HepG2 (cell line): ENCODE measurements around the gene TCFL5. TPM values are rescaled to one million over a fixed set of nuclear protein-coding genes. Genes with fewer than 3 reads are reported as not detected.

Experiments used
- ATF6 ChIP-seq: sonication (generic); formaldehyde crosslinking; conservative IDR thresholded peaks from 2 replicates; pipeline ENCODE4 v1.4.0; 2020; ENCODE audit warnings: missing genetic modification reagents
- CHD2 ChIP-seq: IDR thresholded peaks from 2 replicates; pipeline ENCODE4 v1.6.1; 2011; ENCODE audit warnings: low read depth, low read length, improper control_type of control experiment
- DBP ChIP-seq: sonication (generic); formaldehyde crosslinking; IDR thresholded peaks from 2 replicates; pipeline ENCODE4 v1.4.0; 2020; ENCODE audit warnings: missing genetic modification reagents; ENCODE audit errors: not compliant biosample characterization
- DNMT1 ChIP-seq: sonication (generic); formaldehyde crosslinking; IDR thresholded peaks from 2 replicates; pipeline ENCODE4 v1.5.1; 2020; ENCODE audit warnings: mild to moderate bottlenecking, missing genetic modification reagents
- DR1 ChIP-seq: sonication (generic); formaldehyde crosslinking; IDR thresholded peaks from 2 replicates; pipeline ENCODE4 v1.8.0; 2021; ENCODE audit warnings: mild to moderate bottlenecking, missing genetic modification reagents, inconsistent platforms
- EP300 ChIP-seq, 3 experiments: sonication (generic) in 1 of 3; formaldehyde crosslinking in 1 of 3; IDR thresholded peaks; 2 replicates each; pipeline versions ENCODE4 v1.5.1 to v1.6.1; 2011 to 2020; ENCODE audit warnings: low read depth in 2 of 3, low read length in 2 of 3, borderline replicate concordance in 1 of 3, improper control_type of control experiment in 1 of 3, mild to moderate bottlenecking in 1 of 3, missing genetic modification reagents in 1 of 3, moderate library complexity in 1 of 3
- GABPA ChIP-seq, 2 experiments: IDR thresholded peaks; 2 replicates each; pipeline ENCODE4 v1.6.1; 2011 to 2016; ENCODE audit warnings: low read depth in 2 of 2, low read length in 1 of 2, missing biosample characterization in 1 of 2, missing genetic modification characterization in 1 of 2
- HIC2 ChIP-seq: sonication (generic); formaldehyde crosslinking; IDR thresholded peaks from 2 replicates; pipeline ENCODE4 v1.9.0; 2022; ENCODE audit warnings: low read depth, missing genetic modification reagents
- HMG20A ChIP-seq: IDR thresholded peaks from 2 replicates; pipeline ENCODE4 v1.6.1; 2016; ENCODE audit warnings: borderline replicate concordance
- HNRNPL ChIP-seq: fragments of 200-400 bp; formaldehyde crosslinking; IDR thresholded peaks from 2 replicates; pipeline ENCODE4 v1.6.1; 2017; ENCODE audit warnings: mild to moderate bottlenecking, low read depth, low read length
- KLF12 ChIP-seq: sonication (generic); formaldehyde crosslinking; IDR thresholded peaks from 2 replicates; pipeline ENCODE4 v1.4.0; 2020; ENCODE audit warnings: missing genetic modification reagents, borderline replicate concordance
- MEF2D ChIP-seq: sonication (generic); formaldehyde crosslinking; IDR thresholded peaks from 2 replicates; pipeline ENCODE4 v1.5.1; 2020; ENCODE audit warnings: mild to moderate bottlenecking, missing genetic modification reagents
- SMAD9 ChIP-seq: sonication (generic); formaldehyde crosslinking; IDR thresholded peaks from 2 replicates; pipeline ENCODE4 v1.5.1; 2020; ENCODE audit warnings: mild to moderate bottlenecking, missing genetic modification reagents
- SOX6 ChIP-seq, 2 experiments: fragments of 450-650 bp in 1 of 2; sonication (generic) in 1 of 2; formaldehyde crosslinking in 1 of 2; IDR thresholded peaks; 2 replicates each; pipeline versions ENCODE4 v1.4.0 to v1.6.1; 2017 to 2020; ENCODE audit warnings: antibody characterized with exemption in 1 of 2, mild to moderate bottlenecking in 1 of 2, missing genetic modification reagents in 1 of 2
- SRSF1 ChIP-seq: fragments of 200-400 bp; formaldehyde crosslinking; optimal IDR thresholded peaks from 2 replicates; pipeline ENCODE3; 2017; ENCODE audit warnings: mild to moderate bottlenecking, low read depth, low read length, moderate library complexity
- TOPORS ChIP-seq: sonication (generic); formaldehyde crosslinking; IDR thresholded peaks from 2 replicates; pipeline ENCODE4 v1.8.0; 2023; ENCODE audit warnings: mild to moderate bottlenecking, missing genetic modification reagents
- ZFY ChIP-seq: sonication (generic); formaldehyde crosslinking; IDR thresholded peaks from 2 replicates; pipeline ENCODE4 v1.4.0; 2020; ENCODE audit warnings: missing genetic modification reagents
- ZNF329 ChIP-seq: sonication (generic); formaldehyde crosslinking; IDR thresholded peaks from 2 replicates; pipeline ENCODE4 v1.9.0; 2021; ENCODE audit warnings: low read depth, mild to moderate bottlenecking, missing genetic modification reagents
- ZNF451 ChIP-seq: sonication (generic); formaldehyde crosslinking; IDR thresholded peaks from 2 replicates; pipeline ENCODE4 v1.5.0; 2020; ENCODE audit warnings: mild to moderate bottlenecking, missing genetic modification reagents
- ZNF562 ChIP-seq: sonication (generic); formaldehyde crosslinking; IDR thresholded peaks from 2 replicates; pipeline ENCODE4 v1.8.0; 2022; ENCODE audit warnings: missing genetic modification reagents, borderline replicate concordance
- ZNF776 ChIP-seq: sonication (generic); formaldehyde crosslinking; IDR thresholded peaks from 2 replicates; pipeline ENCODE4 v1.4.0; 2020; ENCODE audit warnings: mild to moderate bottlenecking, missing genetic modification reagents
- polyA plus RNA-seq, 8 experiments: library from polyadenylated mRNA; depleted of rRNA in 3 of 8; stranded (reverse) in 7 of 8; unstranded in 1 of 8; fragments of >200 nt; fragmentation: Illumina TruSeq in 4 of 8; extraction: Trizol in 4 of 8; gene quantifications; 2 replicates each; pipeline versions ENCODE4 v1.2.1 to v1.2.3, GENCODE V29; 2011 to 2016; ENCODE audit warnings: low read depth in 4 of 8, missing spikeins in 1 of 8, mixed read lengths in 1 of 8; ENCODE audit not compliant: insufficient read depth in 1 of 8
- total RNA-seq, 5 experiments: library from RNA; depleted of rRNA; stranded (reverse); fragments of >200 nt; fragmentation: Illumina TruSeq; extraction: Trizol; gene quantifications; 2 replicates each; pipeline ENCODE4 v1.2.3, GENCODE V29; 2016; ENCODE audit warnings: low read depth in 1 of 5
- TF ChIP-seq, protein P1 (sequence below): sonication (generic); formaldehyde crosslinking; IDR thresholded peaks from 2 replicates; pipeline ENCODE4 v1.9.0; 2021; ENCODE audit warnings: missing genetic modification reagents, borderline replicate concordance

The TCFL5 gene
- total and polyA plus RNA-seq, 2 of the 13 experiments (the other 11 are each of a cell fraction or from before 2014, with no cell fraction given) = 14.8 to 20.0 TPM

DNA sequence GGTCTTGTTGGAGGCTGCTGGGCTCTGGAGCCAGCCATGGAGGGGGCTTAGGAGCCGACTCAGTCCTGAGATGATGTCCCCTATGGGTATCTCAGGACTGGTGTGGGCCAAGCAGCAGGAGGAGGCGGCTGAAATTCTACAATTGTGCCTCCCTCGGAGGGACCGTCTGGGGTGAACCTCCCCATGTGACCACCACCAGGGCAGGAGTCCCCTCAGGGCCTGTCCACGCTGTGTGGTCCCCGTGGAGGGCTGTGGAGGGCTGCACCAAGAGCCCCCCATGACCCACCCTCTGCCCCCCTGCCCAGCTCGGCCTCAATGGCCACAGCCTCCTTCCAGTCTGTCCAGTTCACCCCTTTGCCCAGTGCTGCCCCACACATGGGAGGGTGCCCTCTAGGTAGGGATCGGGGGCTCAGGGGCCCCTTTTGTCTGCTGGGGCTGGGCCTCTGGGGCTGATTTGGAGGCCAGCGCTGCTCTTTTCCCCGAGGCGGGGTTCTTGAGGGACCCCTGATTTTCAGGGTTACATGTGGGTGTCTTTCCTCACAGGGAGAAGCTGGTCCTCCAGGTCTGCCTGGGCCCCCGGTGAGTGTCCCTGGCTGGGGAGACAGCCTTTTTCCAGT, 43.5 kb downstream of the TCFL5 start (continued):
- TF ChIP-seq SOX6 (IDR thresholded peaks at IDR 0.05) (no peak), SOX6 (CRISPR knock-in tag; IDR thresholded peaks at IDR 0.05) (no peak), ZFY (CRISPR knock-in tag) (no peak), ZNF329 (CRISPR knock-in tag) (no peak), ZNF451 (CRISPR knock-in tag) (no peak; the same call in 1 of the 2 replicates), KLF12 (CRISPR knock-in tag) (no peak), MEF2D (CRISPR knock-in tag) (no peak), DR1 (CRISPR knock-in tag) (peak; percentile 33), ZNF776 (0 out of 2 replicates have a peak, but pooled peaks have one; percentile 8), HNRNPL (peak; percentile 89), ZNF562 (no peak), CHD2 (no peak), HMG20A (CRISPR knock-in tag) (no peak), EP300 (IDR thresholded peaks at IDR 0.05; ENCODE audit: low read depth in 2 of 2, low read length in 2 of 2) (no peak; a peak in 1 of 4 replicates), EP300 (CRISPR knock-in tag; IDR thresholded peaks at IDR 0.05; ENCODE audit: borderline replicate concordance) (no peak), ATF6 (CRISPR knock-in tag) (no peak), HIC2 (CRISPR knock-in tag) (peak; percentile 3; the same call in 1 of the 2 replicates), SRSF1 (peak; percentile 94), DNMT1 (CRISPR knock-in tag) (no peak), DBP (no peak), SMAD9 (CRISPR knock-in tag) (0 out of 2 replicates have a peak, but pooled peaks have one; percentile 15), GABPA (IDR thresholded peaks at IDR 0.05; ENCODE audit: low read depth, low read length) (no peak), GABPA (CRISPR knock-in tag; IDR thresholded peaks at IDR 0.05; ENCODE audit: low read depth) (no peak), TOPORS (CRISPR knock-in tag) (no peak)
- TF ChIP-seq, protein P1, sequence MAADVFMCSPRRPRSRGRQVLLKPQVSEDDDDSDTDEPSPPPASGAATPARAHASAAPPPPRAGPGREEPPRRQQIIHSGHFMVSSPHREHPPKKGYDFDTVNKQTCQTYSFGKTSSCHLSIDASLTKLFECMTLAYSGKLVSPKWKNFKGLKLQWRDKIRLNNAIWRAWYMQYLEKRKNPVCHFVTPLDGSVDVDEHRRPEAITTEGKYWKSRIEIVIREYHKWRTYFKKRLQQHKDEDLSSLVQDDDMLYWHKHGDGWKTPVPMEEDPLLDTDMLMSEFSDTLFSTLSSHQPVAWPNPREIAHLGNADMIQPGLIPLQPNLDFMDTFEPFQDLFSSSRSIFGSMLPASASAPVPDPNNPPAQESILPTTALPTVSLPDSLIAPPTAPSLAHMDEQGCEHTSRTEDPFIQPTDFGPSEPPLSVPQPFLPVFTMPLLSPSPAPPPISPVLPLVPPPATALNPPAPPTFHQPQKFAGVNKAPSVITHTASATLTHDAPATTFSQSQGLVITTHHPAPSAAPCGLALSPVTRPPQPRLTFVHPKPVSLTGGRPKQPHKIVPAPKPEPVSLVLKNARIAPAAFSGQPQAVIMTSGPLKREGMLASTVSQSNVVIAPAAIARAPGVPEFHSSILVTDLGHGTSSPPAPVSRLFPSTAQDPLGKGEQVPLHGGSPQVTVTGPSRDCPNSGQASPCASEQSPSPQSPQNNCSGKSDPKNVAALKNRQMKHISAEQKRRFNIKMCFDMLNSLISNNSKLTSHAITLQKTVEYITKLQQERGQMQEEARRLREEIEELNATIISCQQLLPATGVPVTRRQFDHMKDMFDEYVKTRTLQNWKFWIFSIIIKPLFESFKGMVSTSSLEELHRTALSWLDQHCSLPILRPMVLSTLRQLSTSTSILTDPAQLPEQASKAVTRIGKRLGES = no peak
